ENCODE measurements around the gene KIF5A. TPM values are rescaled to one million over a fixed set of nuclear protein-coding genes. Genes with fewer than 3 reads are reported as not detected.

KIF5A gene
- total and polyA plus RNA-seq, 2 of the 13 experiments (the other 11 are each of a cell fraction or from before 2014, with no cell fraction given) = 1.6 to 11.9 TPM

GRCh38 chr12:57533108-57533507 is 16.7 kb upstream of the KIF5A start:
- no peaks in the 10 kb centered on the region for H4K20me1 ChIP-seq (ENCODE audit: insufficient read depth, low read length)
- ChIA-PET CTCF (ENCODE audit: low intra/inter-chr PET ratio, low total read pairs) (no interaction called here), POLR2A (interaction anchor here (1.4 to 3.4 kb wide), 3 partner anchors 10 to 43 kb away, joined by 4 to 17 read pairs (median 6); partner anchors contain the start of gene DCTN2)
- no peak for DNase-seq (ENCODE audit: low spot score)
- peaks cover 24 to 64% of the 10 kb centered on the region in 2 experiments for H3K36me3 ChIP-seq (replicated peaks in 1 of 2; ENCODE audit: control insufficient read depth in 1 of 2, insufficient read depth in 2 of 2, low read length in 2 of 2)
- H3K4me3 ChIP-seq (replicated peaks in 1 of 3; ENCODE audit: insufficient read depth in 1 of 3, low read depth in 2 of 3, low read length in 3 of 3) = no peak overlapping the region
- H3K9me3 ChIP-seq (ENCODE audit: low read length) = no peaks in the 10 kb centered on the region
- no peak for ATAC-seq
- TF ChIP-seq RFXANK (CRISPR knock-in tag; IDR thresholded peaks at IDR 0.05) (no peak), ZBTB37 (CRISPR knock-in tag; IDR thresholded peaks at IDR 0.05) (no peak), HNRNPUL1 (IDR thresholded peaks at IDR 0.05; ENCODE audit: low read depth, low read length) (no peak), ZFY (CRISPR knock-in tag; IDR thresholded peaks at IDR 0.05) (no peak), ZNF781 (CRISPR knock-in tag; IDR thresholded peaks at IDR 0.05; ENCODE audit: borderline replicate concordance, not compliant biosample characterization) (no peak), ZNF557 (CRISPR knock-in tag; IDR thresholded peaks at IDR 0.05) (no peak), NFKBIZ (CRISPR knock-in tag; IDR thresholded peaks at IDR 0.05) (no peak), SCMH1 (CRISPR knock-in tag; IDR thresholded peaks at IDR 0.05; ENCODE audit: borderline replicate concordance) (no peak)
- TF ChIP-seq, protein P1, sequence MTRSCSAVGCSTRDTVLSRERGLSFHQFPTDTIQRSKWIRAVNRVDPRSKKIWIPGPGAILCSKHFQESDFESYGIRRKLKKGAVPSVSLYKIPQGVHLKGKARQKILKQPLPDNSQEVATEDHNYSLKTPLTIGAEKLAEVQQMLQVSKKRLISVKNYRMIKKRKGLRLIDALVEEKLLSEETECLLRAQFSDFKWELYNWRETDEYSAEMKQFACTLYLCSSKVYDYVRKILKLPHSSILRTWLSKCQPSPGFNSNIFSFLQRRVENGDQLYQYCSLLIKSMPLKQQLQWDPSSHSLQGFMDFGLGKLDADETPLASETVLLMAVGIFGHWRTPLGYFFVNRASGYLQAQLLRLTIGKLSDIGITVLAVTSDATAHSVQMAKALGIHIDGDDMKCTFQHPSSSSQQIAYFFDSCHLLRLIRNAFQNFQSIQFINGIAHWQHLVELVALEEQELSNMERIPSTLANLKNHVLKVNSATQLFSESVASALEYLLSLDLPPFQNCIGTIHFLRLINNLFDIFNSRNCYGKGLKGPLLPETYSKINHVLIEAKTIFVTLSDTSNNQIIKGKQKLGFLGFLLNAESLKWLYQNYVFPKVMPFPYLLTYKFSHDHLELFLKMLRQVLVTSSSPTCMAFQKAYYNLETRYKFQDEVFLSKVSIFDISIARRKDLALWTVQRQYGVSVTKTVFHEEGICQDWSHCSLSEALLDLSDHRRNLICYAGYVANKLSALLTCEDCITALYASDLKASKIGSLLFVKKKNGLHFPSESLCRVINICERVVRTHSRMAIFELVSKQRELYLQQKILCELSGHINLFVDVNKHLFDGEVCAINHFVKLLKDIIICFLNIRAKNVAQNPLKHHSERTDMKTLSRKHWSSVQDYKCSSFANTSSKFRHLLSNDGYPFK (CRISPR knock-in tag; IDR thresholded peaks at IDR 0.05; ENCODE audit: borderline replicate concordance) = no peak
- TF ChIP-seq, protein P2, sequence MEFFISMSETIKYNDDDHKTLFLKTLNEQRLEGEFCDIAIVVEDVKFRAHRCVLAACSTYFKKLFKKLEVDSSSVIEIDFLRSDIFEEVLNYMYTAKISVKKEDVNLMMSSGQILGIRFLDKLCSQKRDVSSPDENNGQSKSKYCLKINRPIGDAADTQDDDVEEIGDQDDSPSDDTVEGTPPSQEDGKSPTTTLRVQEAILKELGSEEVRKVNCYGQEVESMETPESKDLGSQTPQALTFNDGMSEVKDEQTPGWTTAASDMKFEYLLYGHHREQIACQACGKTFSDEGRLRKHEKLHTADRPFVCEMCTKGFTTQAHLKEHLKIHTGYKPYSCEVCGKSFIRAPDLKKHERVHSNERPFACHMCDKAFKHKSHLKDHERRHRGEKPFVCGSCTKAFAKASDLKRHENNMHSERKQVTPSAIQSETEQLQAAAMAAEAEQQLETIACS (CRISPR knock-in tag; IDR thresholded peaks at IDR 0.05) = no peak
- TF ChIP-seq, protein P3, sequence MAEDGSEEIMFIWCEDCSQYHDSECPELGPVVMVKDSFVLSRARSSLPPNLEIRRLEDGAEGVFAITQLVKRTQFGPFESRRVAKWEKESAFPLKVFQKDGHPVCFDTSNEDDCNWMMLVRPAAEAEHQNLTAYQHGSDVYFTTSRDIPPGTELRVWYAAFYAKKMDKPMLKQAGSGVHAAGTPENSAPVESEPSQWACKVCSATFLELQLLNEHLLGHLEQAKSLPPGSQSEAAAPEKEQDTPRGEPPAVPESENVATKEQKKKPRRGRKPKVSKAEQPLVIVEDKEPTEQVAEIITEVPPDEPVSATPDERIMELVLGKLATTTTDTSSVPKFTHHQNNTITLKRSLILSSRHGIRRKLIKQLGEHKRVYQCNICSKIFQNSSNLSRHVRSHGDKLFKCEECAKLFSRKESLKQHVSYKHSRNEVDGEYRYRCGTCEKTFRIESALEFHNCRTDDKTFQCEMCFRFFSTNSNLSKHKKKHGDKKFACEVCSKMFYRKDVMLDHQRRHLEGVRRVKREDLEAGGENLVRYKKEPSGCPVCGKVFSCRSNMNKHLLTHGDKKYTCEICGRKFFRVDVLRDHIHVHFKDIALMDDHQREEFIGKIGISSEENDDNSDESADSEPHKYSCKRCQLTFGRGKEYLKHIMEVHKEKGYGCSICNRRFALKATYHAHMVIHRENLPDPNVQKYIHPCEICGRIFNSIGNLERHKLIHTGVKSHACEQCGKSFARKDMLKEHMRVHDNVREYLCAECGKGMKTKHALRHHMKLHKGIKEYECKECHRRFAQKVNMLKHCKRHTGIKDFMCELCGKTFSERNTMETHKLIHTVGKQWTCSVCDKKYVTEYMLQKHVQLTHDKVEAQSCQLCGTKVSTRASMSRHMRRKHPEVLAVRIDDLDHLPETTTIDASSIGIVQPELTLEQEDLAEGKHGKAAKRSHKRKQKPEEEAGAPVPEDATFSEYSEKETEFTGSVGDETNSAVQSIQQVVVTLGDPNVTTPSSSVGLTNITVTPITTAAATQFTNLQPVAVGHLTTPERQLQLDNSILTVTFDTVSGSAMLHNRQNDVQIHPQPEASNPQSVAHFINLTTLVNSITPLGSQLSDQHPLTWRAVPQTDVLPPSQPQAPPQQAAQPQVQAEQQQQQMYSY (CRISPR knock-in tag; IDR thresholded peaks at IDR 0.05) = no peak
- no peak overlapping the region for H3K27ac ChIP-seq (ENCODE audit: extremely low read length, insufficient read depth, low read length)
- 98% methylated on average over 7 of the region's 8 CpGs for WGBS (ENCODE audit: low lambda C conversion rate)
- no peak for FAIRE-seq
- H2AFZ ChIP-seq (ENCODE audit: low read length) = no peak overlapping the region
- H3K79me2 ChIP-seq (ENCODE audit: insufficient read depth, low read length) = no peaks in the 10 kb centered on the region
- in situ Hi-C loops (cut with HindIII; ENCODE audit: extremely low pct_ligation_motif_present, low pct_unique_long_range_greater_than_20kb) = no loop called here
- H3K4me2 ChIP-seq (ENCODE audit: low read depth, low read length) = no peak overlapping the region
- no peak overlapping the region for H3K9ac ChIP-seq (ENCODE audit: insufficient read depth, low read depth, low read length)
- intact Hi-C loops (cut with micrococcal nuclease; ENCODE audit: unreplicated experiment) = no loop called here
- no peaks in the 10 kb centered on the region for H3K27me3 ChIP-seq (ENCODE audit: control insufficient read depth in 1 of 2, insufficient read depth in 2 of 2, low read length in 2 of 2)
- H3K4me1 ChIP-seq (ENCODE audit: insufficient read depth, low read length) = no peaks in the 10 kb centered on the region
- BruUV-seq (replicated peaks) = no TSS peak
